Measurements from ENCODE around the gene PBX1. TPM values are rescaled to one million over a fixed set of nuclear protein-coding genes. Genes with fewer than 3 reads are reported as not detected.
A peak's percentile ranks its signal among the peaks of the same experiment; 100 is the strongest.

PBX1 gene
- total RNA-seq, 1 experiment from 2014 or later = 102 TPM

DNA sequence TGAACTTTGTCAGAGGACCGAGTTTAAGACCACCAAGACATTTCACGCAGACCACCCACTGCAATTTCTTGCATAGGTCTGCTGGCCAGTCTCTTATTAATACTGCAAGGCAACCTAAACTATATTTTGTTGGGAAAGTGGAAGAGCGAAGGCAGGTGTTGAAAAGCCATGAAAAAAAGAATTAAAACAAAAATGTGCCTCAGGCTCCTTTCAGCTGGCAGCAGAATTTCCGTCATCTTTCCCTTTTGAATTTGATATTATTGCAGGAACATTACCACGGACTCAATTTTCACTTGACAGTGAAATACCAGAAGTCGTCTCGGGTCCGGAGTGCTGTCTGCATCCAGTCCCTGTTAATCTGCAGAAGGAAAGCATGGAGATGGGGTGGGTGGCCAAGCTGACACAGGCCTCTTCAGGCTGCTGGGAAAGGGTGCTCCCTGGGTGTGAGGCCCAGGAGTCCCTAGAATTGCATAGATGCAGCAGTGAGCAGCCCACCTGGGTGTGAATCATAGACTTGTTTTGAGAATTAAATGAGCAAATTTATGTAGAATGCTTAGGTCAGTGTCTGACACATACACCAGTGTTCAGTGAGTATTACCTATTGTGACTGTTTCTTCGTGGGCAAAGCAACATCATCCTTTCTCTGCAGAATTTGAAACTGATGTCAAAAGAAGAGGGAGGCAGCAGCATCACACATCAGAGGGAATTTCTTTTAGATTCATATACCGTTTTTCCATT, 150.7 kb downstream of the PBX1 start (continued):
- TF ChIP-seq, protein P1, sequence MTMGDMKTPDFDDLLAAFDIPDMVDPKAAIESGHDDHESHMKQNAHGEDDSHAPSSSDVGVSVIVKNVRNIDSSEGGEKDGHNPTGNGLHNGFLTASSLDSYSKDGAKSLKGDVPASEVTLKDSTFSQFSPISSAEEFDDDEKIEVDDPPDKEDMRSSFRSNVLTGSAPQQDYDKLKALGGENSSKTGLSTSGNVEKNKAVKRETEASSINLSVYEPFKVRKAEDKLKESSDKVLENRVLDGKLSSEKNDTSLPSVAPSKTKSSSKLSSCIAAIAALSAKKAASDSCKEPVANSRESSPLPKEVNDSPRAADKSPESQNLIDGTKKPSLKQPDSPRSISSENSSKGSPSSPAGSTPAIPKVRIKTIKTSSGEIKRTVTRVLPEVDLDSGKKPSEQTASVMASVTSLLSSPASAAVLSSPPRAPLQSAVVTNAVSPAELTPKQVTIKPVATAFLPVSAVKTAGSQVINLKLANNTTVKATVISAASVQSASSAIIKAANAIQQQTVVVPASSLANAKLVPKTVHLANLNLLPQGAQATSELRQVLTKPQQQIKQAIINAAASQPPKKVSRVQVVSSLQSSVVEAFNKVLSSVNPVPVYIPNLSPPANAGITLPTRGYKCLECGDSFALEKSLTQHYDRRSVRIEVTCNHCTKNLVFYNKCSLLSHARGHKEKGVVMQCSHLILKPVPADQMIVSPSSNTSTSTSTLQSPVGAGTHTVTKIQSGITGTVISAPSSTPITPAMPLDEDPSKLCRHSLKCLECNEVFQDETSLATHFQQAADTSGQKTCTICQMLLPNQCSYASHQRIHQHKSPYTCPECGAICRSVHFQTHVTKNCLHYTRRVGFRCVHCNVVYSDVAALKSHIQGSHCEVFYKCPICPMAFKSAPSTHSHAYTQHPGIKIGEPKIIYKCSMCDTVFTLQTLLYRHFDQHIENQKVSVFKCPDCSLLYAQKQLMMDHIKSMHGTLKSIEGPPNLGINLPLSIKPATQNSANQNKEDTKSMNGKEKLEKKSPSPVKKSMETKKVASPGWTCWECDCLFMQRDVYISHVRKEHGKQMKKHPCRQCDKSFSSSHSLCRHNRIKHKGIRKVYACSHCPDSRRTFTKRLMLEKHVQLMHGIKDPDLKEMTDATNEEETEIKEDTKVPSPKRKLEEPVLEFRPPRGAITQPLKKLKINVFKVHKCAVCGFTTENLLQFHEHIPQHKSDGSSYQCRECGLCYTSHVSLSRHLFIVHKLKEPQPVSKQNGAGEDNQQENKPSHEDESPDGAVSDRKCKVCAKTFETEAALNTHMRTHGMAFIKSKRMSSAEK (CRISPR knock-in tag; IDR thresholded peaks at IDR 0.05; ENCODE audit: borderline replicate concordance) = no peak
- no peak for TF ChIP-seq ELF4 (CRISPR knock-in tag; IDR thresholded peaks at IDR 0.05; ENCODE audit: low read depth)
- TF ChIP-seq, protein P2, sequence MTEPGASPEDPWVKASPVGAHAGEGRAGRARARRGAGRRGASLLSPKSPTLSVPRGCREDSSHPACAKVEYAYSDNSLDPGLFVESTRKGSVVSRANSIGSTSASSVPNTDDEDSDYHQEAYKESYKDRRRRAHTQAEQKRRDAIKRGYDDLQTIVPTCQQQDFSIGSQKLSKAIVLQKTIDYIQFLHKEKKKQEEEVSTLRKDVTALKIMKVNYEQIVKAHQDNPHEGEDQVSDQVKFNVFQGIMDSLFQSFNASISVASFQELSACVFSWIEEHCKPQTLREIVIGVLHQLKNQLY (CRISPR knock-in tag; IDR thresholded peaks at IDR 0.05) = no peak

DNA sequence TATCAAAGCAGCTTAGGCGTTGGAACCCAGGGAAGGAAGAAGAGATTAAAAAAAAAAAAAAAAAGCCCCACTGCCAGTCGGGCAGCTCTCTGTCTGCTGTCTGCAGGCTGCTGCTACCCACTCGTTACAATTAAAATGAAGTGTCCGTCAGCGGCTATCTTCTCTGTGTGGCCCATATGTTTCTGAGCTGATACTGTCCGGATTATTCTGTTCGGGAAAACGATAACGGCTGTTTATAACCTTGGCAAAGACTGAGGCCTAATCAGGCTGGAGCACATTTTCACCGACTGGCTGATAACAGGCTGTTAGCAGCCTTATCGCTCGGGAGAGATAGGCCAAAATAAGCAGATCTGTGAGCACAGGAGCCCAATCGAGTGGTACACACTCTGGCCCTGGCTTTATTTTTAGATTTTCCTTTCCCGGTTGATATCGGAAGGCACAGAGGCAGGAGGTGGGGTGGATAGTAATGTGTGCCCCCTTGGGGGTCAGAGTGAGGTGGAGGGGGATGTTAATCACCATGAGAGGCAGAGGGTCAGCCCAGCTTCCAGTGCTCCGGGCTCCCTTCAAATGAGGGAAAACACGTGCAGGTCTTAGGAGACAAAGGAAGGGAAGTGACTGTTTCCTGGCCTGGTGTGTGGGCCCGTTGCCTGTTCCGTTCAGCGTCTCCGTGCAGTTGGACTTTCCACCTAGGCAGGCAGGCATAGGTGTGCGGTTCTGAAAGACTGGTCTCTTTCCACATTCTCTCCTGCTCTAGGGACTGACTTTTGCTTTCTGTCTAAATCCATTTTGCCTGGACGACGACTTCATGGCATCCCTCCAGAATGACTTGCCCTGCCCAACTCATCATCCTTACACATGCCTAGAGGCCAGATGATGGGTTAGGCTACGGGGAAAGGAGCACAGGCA, 153.4 kb downstream of the PBX1 start:
- Mint-ChIP-seq H3K36me3 (peaks cover 3% of the 10 kb centered on the region), H3K27me3 (ENCODE audit: low read depth) (no peaks in the 10 kb centered on the region), H3K4me3 (no peak overlapping the region; the same call in 1 of the 2 replicates), H3K27ac (peak overlapping the region; percentile 34), H3K9me3 (no peaks in the 10 kb centered on the region), H3K4me1 (peaks cover 50% of the 10 kb centered on the region)
- TF ChIP-seq NR3C1 (CRISPR knock-in tag; conservative IDR thresholded peaks at IDR 0.05; ENCODE audit: low read depth) = no peak
- TF ChIP-seq ZNF396 (CRISPR knock-in tag; IDR thresholded peaks at IDR 0.05; ENCODE audit: borderline replicate concordance) = no peak
- TF ChIP-seq, protein P3, sequence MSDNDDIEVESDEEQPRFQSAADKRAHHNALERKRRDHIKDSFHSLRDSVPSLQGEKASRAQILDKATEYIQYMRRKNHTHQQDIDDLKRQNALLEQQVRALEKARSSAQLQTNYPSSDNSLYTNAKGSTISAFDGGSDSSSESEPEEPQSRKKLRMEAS (CRISPR knock-in tag; IDR thresholded peaks at IDR 0.05) = peak; percentile 29; the same call in 1 of the 2 replicates
- TF ChIP-seq ZNF423 (CRISPR knock-in tag; IDR thresholded peaks at IDR 0.05) = no peak
- peak; percentile 54 for ATAC-seq
- no peak for DNase-seq (ENCODE audit: low spot score)
- ChIA-PET POLR2A (interaction anchor here (0.6 to 1.0 kb wide), 4 partner anchors 153 to 1275 kb away, joined by 3 to 4 read pairs (median 4); partner anchors contain the start of gene PBX1), CTCF (interaction anchor here (0.9 to 1.6 kb wide), 3 partner anchors 9 to 75 kb away, joined by 3 to 8 read pairs (median 7); no protein-coding TSS in a partner anchor)

DNA sequence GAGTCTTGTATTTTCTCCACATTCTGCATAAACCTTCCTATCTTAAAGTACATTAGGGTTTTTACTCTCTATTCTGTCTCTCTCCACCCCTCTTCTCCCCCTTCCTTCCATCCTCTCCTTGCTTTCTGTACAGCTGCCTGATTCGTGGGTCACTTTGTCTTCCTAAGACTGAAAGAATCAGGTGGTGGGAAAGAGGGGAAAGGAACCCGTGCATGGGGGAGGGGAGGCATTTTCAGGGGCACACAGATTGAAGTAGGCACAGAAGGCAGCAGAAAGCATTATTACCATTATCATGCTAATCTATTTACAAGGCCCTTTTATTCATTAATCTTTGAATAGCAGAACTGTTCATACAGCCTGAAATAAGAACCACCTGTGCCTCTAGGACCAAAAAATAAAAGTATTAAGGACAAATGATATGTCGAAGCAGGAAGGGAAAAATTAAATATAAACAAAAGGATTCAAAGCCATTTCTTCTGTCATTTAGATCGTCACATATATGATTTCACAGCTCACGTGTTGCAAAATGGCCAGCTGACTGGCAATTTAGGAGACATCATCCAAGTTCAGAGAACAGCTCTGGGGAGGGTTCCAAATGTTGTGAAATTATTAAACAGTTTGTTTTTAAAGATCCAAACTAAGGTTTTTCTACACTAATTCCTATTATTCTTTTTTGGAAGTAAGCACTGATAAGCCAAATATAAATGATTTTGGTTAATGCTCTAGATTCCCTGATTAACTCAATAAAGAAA, 154.6 kb downstream of the PBX1 start:
- Mint-ChIP-seq H3K36me3 (peaks cover 3% of the 10 kb centered on the region), H3K27me3 (ENCODE audit: low read depth) (no peaks in the 10 kb centered on the region), H3K4me3 (no peak overlapping the region), H3K9me3 (no peaks in the 10 kb centered on the region), H3K4me1 (peaks cover 45% of the 10 kb centered on the region), H3K27ac (peak overlapping the region; percentile 82; the same call in 1 of the 2 replicates)
- DNase-seq (ENCODE audit: low spot score) (no peak), ATAC-seq (no peak)
- ChIA-PET CTCF (no interaction called here), POLR2A (no interaction called here)
- TF ChIP-seq, protein P4, sequence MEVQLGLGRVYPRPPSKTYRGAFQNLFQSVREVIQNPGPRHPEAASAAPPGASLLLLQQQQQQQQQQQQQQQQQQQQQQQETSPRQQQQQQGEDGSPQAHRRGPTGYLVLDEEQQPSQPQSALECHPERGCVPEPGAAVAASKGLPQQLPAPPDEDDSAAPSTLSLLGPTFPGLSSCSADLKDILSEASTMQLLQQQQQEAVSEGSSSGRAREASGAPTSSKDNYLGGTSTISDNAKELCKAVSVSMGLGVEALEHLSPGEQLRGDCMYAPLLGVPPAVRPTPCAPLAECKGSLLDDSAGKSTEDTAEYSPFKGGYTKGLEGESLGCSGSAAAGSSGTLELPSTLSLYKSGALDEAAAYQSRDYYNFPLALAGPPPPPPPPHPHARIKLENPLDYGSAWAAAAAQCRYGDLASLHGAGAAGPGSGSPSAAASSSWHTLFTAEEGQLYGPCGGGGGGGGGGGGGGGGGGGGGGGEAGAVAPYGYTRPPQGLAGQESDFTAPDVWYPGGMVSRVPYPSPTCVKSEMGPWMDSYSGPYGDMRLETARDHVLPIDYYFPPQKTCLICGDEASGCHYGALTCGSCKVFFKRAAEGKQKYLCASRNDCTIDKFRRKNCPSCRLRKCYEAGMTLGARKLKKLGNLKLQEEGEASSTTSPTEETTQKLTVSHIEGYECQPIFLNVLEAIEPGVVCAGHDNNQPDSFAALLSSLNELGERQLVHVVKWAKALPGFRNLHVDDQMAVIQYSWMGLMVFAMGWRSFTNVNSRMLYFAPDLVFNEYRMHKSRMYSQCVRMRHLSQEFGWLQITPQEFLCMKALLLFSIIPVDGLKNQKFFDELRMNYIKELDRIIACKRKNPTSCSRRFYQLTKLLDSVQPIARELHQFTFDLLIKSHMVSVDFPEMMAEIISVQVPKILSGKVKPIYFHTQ (CRISPR knock-in tag; IDR thresholded peaks at IDR 0.05) = no peak
- TF ChIP-seq ZNF219 (CRISPR knock-in tag; IDR thresholded peaks at IDR 0.05; ENCODE audit: borderline replicate concordance) = no peak
- no peak for TF ChIP-seq TP53 (CRISPR knock-in tag; IDR thresholded peaks at IDR 0.05)
- no peak for TF ChIP-seq IRF2 (CRISPR knock-in tag; IDR thresholded peaks at IDR 0.05; ENCODE audit: borderline replicate concordance, low read depth)
- TF ChIP-seq CREB1 (CRISPR knock-in tag; IDR thresholded peaks at IDR 0.05) = no peak
